ENCODE measurements around the gene BTD.

The BTD gene

DNA sequence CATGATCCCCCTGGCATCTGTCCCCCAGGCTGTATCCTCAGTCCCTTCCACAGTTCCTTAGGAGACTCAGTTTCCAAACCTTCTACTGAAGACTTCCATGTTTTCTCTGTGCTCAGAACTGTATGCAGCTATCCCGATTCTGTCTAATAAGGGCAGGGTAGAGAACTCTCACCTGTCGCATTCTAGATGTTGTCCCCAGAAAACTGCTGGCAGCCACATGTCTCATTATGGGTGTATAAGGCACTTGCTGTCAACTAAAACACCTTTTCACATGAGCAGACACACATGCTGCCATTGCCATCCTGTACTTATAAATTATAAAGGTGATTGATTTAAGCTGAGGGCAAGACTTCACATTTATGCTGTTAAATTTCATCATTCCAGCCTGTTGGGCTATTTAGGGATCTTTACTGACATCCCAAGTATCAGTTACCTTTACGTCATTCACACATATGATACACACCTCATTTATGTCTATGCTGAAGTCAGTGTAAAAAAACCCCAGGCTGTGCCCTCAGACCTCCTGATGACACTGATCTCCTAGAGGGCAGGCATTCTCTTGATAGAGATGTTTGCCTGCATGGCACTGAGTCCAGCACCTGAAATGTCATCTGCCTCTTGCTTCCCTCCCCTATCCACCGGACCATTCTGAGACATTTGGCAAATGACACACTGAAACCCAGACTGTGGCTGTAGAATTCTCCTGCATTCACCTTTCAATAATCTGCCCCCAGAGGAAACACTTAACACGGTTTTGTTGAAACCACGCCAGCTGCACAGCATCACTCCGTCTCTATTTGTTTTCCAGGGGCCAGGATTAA, 35.8 kb downstream of the BTD start:
- peaks cover 57% of the 10 kb centered on the region for H3K4me1 Mint-ChIP-seq (ENCODE audit: low read depth)
- no peaks in the 10 kb centered on the region for H3K36me3 Mint-ChIP-seq (ENCODE audit: low read depth)
- H3K27me3 Mint-ChIP-seq: no peaks in the 10 kb centered on the region
- no peaks in the 10 kb centered on the region for H3K9me3 Mint-ChIP-seq
- no peak overlapping the region for H3K4me3 Mint-ChIP-seq
- DNase-seq: no peak
- peak overlapping the region; percentile 65 for H3K27ac Mint-ChIP-seq

DNA sequence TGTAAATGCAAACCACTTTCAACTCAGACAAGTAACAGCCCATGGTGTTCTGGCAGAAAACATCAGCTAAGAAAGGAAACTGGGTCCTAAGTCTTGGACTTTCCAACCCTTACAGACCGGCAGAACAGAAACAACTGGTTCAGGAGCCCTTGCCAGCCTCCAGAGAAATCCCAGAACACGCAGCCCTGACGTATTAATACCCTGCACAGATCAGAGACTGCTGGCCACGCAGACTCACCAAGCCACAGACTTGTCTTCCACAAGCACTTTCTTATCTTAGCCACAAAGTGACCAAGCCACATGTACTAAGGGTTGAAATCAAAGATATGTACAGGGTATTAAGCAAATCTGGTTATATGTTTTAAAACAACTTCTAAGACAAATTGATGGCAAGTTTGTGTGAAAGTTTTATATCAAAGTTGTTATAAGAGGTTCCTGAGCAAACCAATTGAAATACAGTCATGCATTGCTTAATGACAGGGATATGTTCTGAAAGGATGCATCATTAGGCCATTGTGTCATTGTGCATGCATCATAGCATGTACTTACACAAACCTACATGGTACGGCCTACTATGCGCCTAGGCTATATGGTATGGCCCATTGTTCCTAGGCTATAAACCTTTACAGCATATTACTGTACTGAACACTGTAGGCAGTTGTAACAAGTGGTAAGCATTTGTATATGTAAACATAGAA, 36.8 kb downstream of the BTD start:
- H3K27me3 Mint-ChIP-seq: no peaks in the 10 kb centered on the region
- H3K4me3 Mint-ChIP-seq: no peak overlapping the region
- DNase-seq: no peak
- H3K27ac Mint-ChIP-seq: peak overlapping the region; percentile 65
- no peaks in the 10 kb centered on the region for H3K9me3 Mint-ChIP-seq
- peaks cover 55% of the 10 kb centered on the region for H3K4me1 Mint-ChIP-seq (ENCODE audit: low read depth)
- peaks cover 2% of the 10 kb centered on the region for H3K36me3 Mint-ChIP-seq (ENCODE audit: low read depth)

DNA sequence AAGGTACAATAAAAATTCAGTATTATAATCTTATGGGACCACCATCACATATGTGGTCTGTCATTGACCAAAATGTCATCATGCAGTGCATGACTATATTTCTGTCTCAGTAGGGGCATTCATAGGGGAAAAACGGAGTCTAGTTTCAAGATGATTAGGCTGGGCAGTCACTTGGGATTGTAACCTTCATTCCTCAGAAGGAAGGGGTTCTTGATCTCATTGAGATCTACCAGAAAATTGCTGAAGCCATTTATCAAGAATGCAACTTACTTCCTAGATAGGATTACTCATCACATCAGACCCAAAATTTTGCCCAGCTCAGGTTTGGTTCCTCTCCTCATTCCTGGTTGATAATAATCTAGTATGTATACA, 37.3 kb downstream of the BTD start:
- H3K36me3 Mint-ChIP-seq (ENCODE audit: low read depth): peaks cover 2% of the 10 kb centered on the region
- H3K9me3 Mint-ChIP-seq: no peaks in the 10 kb centered on the region
- no peak overlapping the region for H3K4me3 Mint-ChIP-seq
- H3K27ac Mint-ChIP-seq: no peak overlapping the region
- DNase-seq: no peak
- peaks cover 49% of the 10 kb centered on the region for H3K4me1 Mint-ChIP-seq (ENCODE audit: low read depth)
- no peaks in the 10 kb centered on the region for H3K27me3 Mint-ChIP-seq

DNA sequence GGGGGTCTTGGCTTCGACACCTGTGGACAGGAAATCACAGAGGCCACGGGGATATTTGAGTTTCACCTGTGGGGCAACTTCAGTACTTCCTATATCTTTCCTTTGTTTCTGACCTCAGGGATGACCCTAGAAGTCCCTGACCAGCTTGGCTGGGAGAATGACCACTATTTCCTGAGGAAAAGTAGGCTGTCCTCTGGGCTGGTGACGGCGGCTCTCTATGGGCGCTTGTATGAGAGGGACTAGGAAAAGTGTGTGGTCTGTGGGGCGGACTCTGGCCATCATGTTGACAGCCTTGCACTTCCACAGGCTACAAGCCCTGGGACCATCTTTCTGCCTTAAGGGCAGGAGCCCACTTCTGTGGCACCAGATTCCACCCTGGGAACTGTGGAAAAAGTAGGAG, 43.7 kb downstream of the BTD start:
- peaks cover 42% of the 10 kb centered on the region for H3K4me1 Mint-ChIP-seq (ENCODE audit: low read depth)
- peaks cover 2% of the 10 kb centered on the region for H3K36me3 Mint-ChIP-seq (ENCODE audit: low read depth)
- no peak overlapping the region for H3K4me3 Mint-ChIP-seq
- no peak for DNase-seq
- peaks cover 8% of the 10 kb centered on the region for H3K27me3 Mint-ChIP-seq
- peaks cover 2% of the 10 kb centered on the region for H3K9me3 Mint-ChIP-seq
- H3K27ac Mint-ChIP-seq: no peak overlapping the region

DNA sequence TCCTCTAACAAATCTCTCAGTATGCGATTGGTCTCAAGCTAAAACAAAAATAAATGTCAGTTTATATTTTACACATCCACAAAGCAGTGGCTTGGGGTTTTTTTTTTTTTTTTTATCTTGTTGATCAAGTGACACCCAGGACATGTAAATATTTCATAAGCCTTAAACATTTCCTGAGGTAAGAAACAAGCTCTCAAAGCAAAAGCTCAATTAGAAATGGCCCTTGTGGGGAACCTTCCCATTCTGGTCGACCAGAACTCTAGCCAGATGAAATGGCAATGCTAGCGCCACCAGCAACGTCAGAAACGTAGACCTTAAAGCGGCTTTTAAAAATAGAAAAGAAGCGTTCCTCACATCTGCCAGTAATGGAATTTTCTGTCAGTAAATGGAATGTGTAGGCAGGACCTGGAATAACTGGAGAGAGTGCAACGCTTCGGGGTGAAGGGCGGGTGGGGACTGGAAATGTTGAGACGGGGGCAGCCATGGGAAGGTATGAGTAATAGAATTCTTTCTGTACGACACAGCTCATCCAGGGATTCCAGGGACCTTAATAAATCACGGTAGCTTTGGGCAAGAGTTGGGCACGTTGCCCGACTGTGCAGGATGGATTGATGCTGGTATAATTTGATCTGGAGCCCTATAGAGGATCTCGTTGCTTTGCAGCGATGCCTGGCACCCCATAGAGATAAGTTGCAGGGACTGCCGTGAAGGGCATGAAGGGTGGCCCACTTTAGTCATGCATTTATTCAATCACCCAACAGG, 44.4 kb downstream of the BTD start:
- DNase-seq: no peak
- peaks cover 2% of the 10 kb centered on the region for H3K9me3 Mint-ChIP-seq
- H3K36me3 Mint-ChIP-seq (ENCODE audit: low read depth): peaks cover 2% of the 10 kb centered on the region
- H3K4me3 Mint-ChIP-seq: no peak overlapping the region
- peaks cover 12% of the 10 kb centered on the region for H3K27me3 Mint-ChIP-seq
- H3K27ac Mint-ChIP-seq: no peak overlapping the region
- peaks cover 44% of the 10 kb centered on the region for H3K4me1 Mint-ChIP-seq (ENCODE audit: low read depth)

DNA sequence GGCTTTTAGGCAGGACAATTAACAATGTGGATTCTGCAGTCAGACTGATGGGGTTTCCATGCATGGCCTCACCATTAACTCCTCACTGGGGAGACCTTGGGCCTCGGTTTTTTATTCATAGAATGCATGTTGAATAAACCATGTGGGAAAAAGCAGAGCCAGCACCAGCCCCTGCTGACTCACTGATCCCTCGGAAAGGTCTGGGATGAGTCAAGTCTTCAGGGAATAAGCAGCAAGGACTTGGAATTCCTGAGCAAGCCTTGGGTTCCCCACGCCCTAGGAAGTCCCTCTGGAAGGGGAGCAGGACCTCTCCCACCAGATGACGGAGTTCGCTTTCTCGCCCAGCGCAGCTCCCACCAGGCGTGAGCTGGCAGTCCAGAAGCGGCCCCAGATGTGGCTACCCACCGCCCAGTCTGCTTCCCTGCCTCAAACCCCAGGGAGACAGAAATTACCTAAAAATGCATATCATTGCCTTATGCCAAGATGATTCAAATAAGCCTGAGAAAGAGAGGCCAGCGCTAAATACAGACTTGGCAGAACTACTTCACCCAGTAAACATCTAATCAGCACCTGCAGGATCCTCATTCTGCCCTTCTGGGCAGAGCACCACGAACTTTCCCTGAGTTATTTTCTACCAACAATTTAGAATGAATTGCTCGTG, 45.4 kb downstream of the BTD start:
- Mint-ChIP-seq H3K9me3 (peaks cover 2% of the 10 kb centered on the region), H3K27me3 (peaks cover 20% of the 10 kb centered on the region), H3K36me3 (ENCODE audit: low read depth) (peaks cover 2% of the 10 kb centered on the region), H3K4me3 (peak overlapping the region; percentile 56), H3K4me1 (ENCODE audit: low read depth) (peaks cover 44% of the 10 kb centered on the region), H3K27ac (peak overlapping the region; percentile 61)
- no peak for DNase-seq

DNA sequence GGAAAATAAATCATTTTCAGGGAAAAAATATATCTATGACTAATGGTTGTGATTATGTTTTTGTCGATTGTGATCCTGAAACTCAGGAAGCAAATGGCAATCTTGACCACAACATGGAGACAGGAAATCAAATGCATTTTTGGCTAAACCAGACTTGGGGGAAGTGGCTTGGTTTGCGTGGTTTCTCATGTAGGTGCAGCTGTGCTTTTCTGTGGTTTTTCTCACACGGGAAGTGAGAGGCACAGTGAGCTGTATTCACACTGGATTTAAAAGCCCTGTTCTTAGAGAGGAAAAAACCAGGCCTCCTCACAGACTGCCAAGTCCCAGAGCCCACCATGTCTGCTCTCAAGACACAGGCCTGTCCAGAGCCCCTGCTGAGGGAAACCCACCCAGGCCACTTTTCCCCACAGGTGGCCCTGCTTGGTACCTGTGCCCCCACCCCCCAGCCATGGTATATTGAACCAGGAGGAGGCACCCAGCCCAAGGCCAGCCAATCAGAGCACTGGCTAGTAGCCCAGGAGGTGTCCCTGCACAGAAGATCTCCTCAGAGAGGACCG, 46.1 kb downstream of the BTD start:
- DNase-seq: peak; percentile 49
- H3K36me3 Mint-ChIP-seq (ENCODE audit: low read depth): peaks cover 2% of the 10 kb centered on the region
- peaks cover 20% of the 10 kb centered on the region for H3K27me3 Mint-ChIP-seq
- H3K4me3 Mint-ChIP-seq: peak overlapping the region; percentile 56
- peaks cover 44% of the 10 kb centered on the region for H3K4me1 Mint-ChIP-seq (ENCODE audit: low read depth)
- H3K27ac Mint-ChIP-seq: peak overlapping the region; percentile 61
- peaks cover 2% of the 10 kb centered on the region for H3K9me3 Mint-ChIP-seq

DNA sequence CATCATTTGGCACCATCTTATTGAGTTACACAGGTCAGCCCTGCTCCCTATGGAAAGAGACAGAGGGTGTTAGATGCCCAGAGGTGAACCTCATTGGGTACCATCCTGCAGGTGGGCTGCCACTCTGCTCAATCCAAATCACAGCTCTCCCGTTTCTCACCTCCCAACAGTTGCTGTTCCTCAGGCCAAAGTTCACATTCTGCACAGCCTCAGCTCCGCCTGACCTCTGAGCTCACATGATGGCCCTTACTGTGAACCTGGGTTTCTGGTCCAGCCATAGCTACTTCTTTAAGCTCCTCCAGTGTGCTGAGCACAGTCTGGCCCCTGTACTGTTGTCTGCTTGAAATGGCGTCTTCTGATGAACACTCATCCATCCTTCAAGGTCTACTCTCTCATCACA, 47.8 kb downstream of the BTD start:
- Mint-ChIP-seq H3K36me3 (ENCODE audit: low read depth) (no peaks in the 10 kb centered on the region), H3K4me1 (ENCODE audit: low read depth) (peaks cover 44% of the 10 kb centered on the region), H3K27ac (no peak overlapping the region), H3K9me3 (peaks cover 2% of the 10 kb centered on the region), H3K4me3 (no peak overlapping the region), H3K27me3 (peaks cover 20% of the 10 kb centered on the region)
- DNase-seq: no peak

DNA sequence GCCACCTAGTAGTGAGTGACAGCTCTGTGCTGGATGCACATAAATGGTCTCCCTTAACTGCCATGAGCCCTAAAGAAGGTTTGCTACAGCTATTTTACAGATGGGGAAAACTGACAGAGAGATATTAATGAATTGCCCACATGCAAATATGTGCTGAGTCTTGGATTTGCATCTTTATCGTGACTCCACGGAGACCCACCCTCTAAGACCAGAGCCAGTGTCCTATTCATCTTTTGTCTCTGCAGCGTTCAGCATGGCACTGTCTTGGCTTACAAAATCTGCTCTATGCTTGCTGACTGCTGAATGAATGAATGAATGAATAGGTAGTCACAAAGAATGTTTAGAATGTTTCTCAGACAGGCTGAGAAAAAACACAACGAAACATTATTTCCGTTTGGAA, 48.3 kb downstream of the BTD start:
- Mint-ChIP-seq H3K36me3 (ENCODE audit: low read depth) (no peaks in the 10 kb centered on the region), H3K27me3 (peaks cover 20% of the 10 kb centered on the region), H3K27ac (no peak overlapping the region), H3K4me1 (ENCODE audit: low read depth) (peaks cover 44% of the 10 kb centered on the region), H3K4me3 (no peak overlapping the region), H3K9me3 (peaks cover 2% of the 10 kb centered on the region)
- DNase-seq: no peak

DNA sequence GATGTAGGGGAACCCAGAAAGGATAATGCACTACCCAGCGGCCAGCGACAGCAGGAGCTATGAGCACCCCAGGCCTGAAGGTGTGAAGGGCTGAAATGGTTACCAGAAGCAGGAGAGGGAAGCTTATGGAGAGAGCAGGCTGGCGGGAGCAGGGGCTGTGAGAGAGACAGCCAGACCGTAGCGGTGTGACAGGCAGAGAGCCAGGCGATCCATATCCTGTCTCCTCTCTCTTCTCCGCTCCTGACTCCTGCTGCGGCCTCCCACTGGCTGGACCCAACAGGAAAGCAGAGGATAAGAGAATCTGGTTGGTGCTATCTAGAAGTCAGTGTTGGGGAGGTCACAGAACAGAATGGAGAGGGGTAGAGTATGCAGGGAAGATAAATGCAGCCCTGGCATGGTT, 49.9 kb downstream of the BTD start:
- H3K27me3 Mint-ChIP-seq: peaks cover 20% of the 10 kb centered on the region
- no peak for DNase-seq
- H3K4me3 Mint-ChIP-seq: no peak overlapping the region
- no peak overlapping the region for H3K27ac Mint-ChIP-seq
- peaks cover 37% of the 10 kb centered on the region for H3K4me1 Mint-ChIP-seq (ENCODE audit: low read depth)
- H3K9me3 Mint-ChIP-seq: peaks cover 7% of the 10 kb centered on the region
- H3K36me3 Mint-ChIP-seq (ENCODE audit: low read depth): peaks cover 4% of the 10 kb centered on the region

DNA sequence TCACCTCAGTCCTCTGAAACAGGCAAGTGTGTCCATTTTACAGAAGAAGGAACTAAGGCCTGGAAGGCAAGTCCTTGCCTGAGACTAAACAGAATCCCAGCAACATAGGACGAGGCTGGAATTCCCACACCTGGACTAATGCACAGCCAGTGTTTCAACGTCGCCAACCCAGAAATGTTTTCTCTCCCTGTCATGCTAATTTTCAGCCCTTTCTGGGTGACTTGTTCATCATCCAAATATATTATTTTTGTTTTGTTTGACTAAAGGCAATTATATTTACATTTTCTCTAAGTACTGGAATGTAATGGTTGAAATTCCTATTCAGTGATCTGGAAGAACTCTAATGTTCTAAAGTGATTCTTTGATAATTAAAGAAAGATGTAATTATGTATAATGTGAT, 51.8 kb downstream of the BTD start:
- no peak overlapping the region for H3K27ac Mint-ChIP-seq
- peaks cover 4% of the 10 kb centered on the region for H3K36me3 Mint-ChIP-seq (ENCODE audit: low read depth)
- DNase-seq: no peak
- no peak overlapping the region for H3K4me3 Mint-ChIP-seq
- peaks cover 9% of the 10 kb centered on the region for H3K9me3 Mint-ChIP-seq
- H3K4me1 Mint-ChIP-seq (ENCODE audit: low read depth): peaks cover 18% of the 10 kb centered on the region
- peaks cover 20% of the 10 kb centered on the region for H3K27me3 Mint-ChIP-seq

DNA sequence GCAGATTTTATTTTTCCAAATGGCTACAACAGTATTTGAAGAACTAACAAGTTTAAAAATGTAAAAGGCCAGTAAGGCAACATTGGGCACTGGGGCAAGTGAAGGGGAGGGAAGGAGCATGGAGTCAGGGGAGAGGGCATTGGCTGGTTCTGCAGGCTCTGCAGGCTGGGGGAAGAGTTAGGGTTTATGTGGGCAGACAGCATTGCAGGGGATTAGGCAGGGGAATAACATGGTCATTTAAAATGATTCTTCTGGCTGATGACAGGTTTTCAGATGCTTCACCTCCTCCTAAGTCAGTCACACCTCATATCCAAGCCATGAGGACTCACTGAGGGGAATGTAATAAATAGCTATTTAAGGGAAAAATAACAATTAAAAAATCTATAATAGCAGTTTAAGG, 52.6 kb downstream of the BTD start:
- peaks cover 10% of the 10 kb centered on the region for H3K4me1 Mint-ChIP-seq (ENCODE audit: low read depth)
- no peak overlapping the region for H3K4me3 Mint-ChIP-seq
- H3K27ac Mint-ChIP-seq: no peak overlapping the region
- peaks cover 16% of the 10 kb centered on the region for H3K27me3 Mint-ChIP-seq
- H3K36me3 Mint-ChIP-seq (ENCODE audit: low read depth): peaks cover 9% of the 10 kb centered on the region
- H3K9me3 Mint-ChIP-seq: peaks cover 13% of the 10 kb centered on the region
- DNase-seq: no peak

DNA sequence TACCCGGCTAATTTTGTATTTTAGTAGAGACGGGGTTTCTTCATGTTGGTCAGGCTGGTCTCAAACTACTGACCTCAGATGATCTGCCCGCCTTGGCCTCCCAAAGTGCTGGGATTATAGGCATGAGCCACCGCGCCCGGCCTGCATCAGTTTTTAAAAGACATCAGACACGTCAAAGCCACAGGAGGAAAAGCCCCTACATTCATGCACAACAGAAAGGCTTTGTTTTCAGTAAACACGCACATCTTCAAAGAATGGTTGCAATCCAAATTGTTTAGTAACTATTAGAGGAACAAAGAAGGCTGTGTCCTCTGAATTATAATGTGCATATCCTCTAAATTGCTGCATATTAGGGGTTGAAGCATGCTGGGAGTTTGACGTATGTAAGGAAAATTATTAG, 53.3 kb downstream of the BTD start:
- no peak for DNase-seq
- H3K36me3 Mint-ChIP-seq (ENCODE audit: low read depth): peaks cover 9% of the 10 kb centered on the region
- H3K9me3 Mint-ChIP-seq: peaks cover 13% of the 10 kb centered on the region
- no peak overlapping the region for H3K27ac Mint-ChIP-seq
- peaks cover 12% of the 10 kb centered on the region for H3K27me3 Mint-ChIP-seq
- no peak overlapping the region for H3K4me3 Mint-ChIP-seq
- H3K4me1 Mint-ChIP-seq (ENCODE audit: low read depth): peaks cover 9% of the 10 kb centered on the region

DNA sequence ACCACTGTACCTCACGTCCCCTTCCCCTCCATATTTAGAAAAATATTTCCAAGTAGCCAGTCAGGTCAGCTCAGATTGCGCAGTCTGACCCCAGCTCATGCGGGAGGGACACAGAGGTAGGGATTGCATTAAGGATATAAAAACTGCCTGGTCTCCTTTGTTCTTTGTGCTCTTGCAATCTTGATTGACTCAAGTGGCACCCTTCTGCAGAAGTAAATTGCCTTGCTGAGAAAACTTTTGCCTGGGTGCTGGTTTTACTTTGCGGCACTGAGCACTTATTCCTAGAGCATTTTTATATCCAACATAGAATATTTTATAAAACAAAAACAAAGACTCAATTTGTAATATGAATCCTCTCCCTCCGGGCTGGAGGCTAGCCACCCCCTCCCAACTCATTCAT, 54.8 kb downstream of the BTD start:
- Mint-ChIP-seq H3K9me3 (peaks cover 13% of the 10 kb centered on the region), H3K27ac (no peak overlapping the region), H3K4me3 (no peak overlapping the region), H3K36me3 (ENCODE audit: low read depth) (peaks cover 9% of the 10 kb centered on the region), H3K4me1 (ENCODE audit: low read depth) (peaks cover 14% of the 10 kb centered on the region), H3K27me3 (peaks cover 3% of the 10 kb centered on the region)
- no peak for DNase-seq

All from activated T-cell treated with anti-CD3 and anti-CD28 coated beads, Interleukin-2, amount 50 U/mL, for 24 hours (primary cell).